ENCODE results near the gene SELENOH. TPM values are rescaled to one million over a fixed set of nuclear protein-coding genes. Genes with fewer than 3 reads are reported as not detected.
A peak's percentile ranks its signal among the peaks of the same experiment; 100 is the strongest.
"Not testable (repeated sequence)": the region's sequence is repeated elsewhere in the genome, so short reads cannot be mapped to it uniquely, and the experiment has no call there.

Gene SELENOH, protein sequence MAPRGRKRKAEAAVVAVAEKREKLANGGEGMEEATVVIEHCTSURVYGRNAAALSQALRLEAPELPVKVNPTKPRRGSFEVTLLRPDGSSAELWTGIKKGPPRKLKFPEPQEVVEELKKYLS
- 100 to 1,000 TPM; 255 to 290 TPM for total RNA-seq

DNA sequence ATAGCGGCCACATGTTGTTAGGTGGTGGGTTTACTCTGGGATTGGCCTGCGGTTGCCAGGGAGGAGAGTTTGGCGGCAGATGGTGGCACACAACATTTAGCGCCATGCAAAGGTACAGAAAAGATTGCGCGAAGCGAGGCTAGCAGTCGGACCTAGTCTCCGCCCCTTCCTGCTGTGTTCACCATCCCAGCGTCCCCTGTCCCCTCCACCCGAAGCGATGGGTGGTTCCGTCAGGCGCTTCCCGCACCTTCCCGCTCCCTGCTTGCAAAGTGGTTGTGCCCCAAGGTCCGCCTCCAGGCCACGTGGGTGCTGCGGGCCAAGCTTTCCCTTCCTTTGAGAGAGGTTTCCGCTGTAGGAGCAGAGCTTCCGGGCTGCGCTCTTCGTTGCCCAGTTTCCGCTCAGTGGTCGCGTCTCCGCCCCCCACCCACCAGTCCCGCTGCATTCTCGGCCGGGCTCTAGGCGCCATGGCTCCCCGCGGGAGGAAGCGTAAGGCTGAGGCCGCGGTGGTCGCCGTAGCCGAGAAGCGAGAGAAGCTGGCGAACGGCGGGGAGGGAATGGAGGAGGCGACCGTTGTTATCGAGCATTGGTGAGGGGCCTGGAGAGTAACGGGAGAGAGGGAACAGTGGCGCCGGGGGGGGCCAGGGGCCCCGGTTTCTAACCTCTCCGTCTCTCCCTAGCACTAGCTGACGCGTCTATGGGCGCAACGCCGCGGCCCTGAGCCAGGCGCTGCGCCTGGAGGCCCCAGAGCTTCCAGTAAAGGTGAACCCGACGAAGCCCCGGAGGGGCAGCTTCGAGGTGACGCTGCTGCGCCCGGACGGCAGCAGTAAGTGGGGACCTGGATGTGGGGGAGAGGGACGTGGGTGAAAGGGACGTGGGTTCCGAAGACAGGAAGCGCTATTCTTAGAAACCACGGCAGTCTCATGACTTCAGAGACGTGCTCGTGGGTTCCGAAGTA, at the start of gene SELENOH:
TSS of gene SELENOH (plus strand) at position 360 of the 955 bp plus-strand sequence. CDS start at position 465, 105 bp downstream.
- Mint-ChIP-seq H3K9me3 (no peaks in the 10 kb centered on the region), H3K36me3 (peaks cover 50% of the 10 kb centered on the region), H3K4me1 (peaks cover 34% of the 10 kb centered on the region), H3K4me3 (peak within 1 kb of the TSS; percentile 99), H3K27me3 (no peaks in the 10 kb centered on the region), H3K27ac (peak within 1 kb of the TSS; percentile 99)
- peak; percentile 98 for DNase-seq

DNA sequence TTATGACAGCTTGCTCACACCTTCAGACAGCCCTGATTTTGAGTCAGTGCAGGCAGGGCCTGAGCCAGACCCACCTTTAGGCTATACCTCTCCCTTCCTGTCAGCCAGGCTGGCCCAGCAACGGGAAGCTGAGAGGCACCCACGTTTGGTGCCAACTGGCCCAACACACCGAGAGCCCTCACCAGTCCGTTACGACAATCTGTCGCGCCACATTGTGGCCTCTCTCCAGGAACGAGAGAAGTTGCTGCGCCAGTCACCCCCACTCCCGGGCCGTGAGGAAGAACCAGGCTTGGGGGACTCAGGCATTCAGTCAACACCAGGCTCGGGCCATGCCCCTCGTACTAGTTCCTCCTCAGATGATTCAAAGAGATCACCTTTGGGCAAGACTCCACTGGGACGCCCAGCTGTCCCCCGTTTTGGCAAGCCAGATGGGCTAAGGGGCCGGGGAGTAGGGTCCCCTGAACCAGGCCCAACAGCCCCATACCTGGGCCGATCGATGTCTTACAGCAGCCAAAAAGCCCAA, 42.4 kb upstream of the SELENOH start:
- H3K27me3 Mint-ChIP-seq, result no peaks in the 10 kb centered on the region
- H3K36me3 Mint-ChIP-seq, result peaks cover 17% of the 10 kb centered on the region
- no peaks in the 10 kb centered on the region for H3K4me1 Mint-ChIP-seq
- no peak for DNase-seq
- H3K4me3 Mint-ChIP-seq, result no peak overlapping the region
- no peaks in the 10 kb centered on the region for H3K9me3 Mint-ChIP-seq
- H3K27ac Mint-ChIP-seq, result no peak overlapping the region

DNA sequence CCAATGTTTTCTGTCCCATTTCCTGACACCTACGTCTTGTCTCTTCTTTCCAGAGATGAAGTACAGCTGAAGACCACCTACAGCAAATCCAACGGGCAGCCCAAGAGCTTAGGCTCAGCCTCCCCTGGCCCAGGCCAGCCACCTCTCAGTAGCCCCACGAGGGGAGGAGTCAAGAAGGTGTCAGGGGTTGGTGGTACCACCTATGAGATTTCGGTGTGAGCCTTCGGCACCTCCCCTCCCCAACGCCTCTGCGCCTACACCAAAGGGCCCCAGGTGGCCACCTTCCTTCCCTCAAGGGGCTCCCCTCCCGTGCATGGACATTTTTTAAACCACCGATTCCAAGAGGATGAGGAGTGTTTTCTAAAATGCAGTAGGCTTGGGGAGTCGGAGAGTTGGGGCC, 41.5 kb upstream of the SELENOH start:
- H3K27me3 Mint-ChIP-seq, result no peaks in the 10 kb centered on the region
- H3K36me3 Mint-ChIP-seq, result peaks cover 17% of the 10 kb centered on the region
- H3K9me3 Mint-ChIP-seq, result no peaks in the 10 kb centered on the region
- H3K4me1 Mint-ChIP-seq, result peaks cover 2% of the 10 kb centered on the region
- H3K27ac Mint-ChIP-seq, result no peak overlapping the region
- no peak overlapping the region for H3K4me3 Mint-ChIP-seq
- no peak for DNase-seq

DNA sequence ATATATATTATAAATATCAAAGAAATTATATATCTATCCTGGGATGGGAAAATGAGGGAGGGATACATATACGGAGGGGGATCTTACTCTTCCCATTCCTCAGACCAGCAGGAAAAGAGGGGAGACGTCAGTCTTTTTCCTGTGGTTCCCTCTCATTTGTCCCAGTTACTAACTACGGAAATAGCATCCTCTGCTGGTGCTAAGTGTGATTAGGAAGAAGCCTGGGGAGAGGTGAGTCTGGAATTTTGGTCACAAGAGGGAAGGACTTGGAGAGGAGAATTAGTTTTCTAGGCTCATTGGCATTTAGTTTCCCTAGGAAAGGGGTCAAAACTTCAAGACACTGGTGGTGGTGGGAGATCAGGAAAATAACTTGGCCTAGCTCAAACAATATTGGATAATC, 40.9 kb upstream of the SELENOH start:
- H3K27ac Mint-ChIP-seq, result no peak overlapping the region
- H3K27me3 Mint-ChIP-seq, result no peaks in the 10 kb centered on the region
- H3K4me3 Mint-ChIP-seq, result no peak overlapping the region
- DNase-seq, result no peak
- peaks cover 17% of the 10 kb centered on the region for H3K36me3 Mint-ChIP-seq
- H3K4me1 Mint-ChIP-seq, result peaks cover 2% of the 10 kb centered on the region
- H3K9me3 Mint-ChIP-seq, result no peaks in the 10 kb centered on the region

DNA sequence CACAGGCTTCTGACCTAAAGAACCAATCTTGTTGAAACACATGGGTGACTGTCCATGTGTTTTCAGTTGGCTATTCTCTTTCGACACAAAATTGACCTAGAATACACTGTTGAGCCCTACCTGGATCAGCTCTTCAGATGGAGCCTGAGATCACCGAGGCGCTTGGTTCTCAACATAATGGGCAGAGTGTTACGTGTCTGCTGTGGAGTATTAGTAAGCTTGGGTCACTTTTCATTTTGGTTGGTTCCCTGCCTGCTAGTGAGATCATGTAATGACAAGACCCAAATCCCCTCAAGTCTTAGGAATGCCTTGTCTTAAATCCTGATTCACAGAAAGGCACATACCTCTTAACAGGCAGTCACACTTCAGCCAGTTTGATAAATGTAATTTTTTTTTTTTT, 38.0 kb upstream of the SELENOH start:
- DNase-seq, result no peak
- peaks cover 8% of the 10 kb centered on the region for H3K36me3 Mint-ChIP-seq
- H3K27me3 Mint-ChIP-seq, result no peaks in the 10 kb centered on the region
- no peak overlapping the region for H3K27ac Mint-ChIP-seq
- H3K9me3 Mint-ChIP-seq, result no peaks in the 10 kb centered on the region
- H3K4me3 Mint-ChIP-seq, result no peak overlapping the region
- peaks cover 7% of the 10 kb centered on the region for H3K4me1 Mint-ChIP-seq

DNA sequence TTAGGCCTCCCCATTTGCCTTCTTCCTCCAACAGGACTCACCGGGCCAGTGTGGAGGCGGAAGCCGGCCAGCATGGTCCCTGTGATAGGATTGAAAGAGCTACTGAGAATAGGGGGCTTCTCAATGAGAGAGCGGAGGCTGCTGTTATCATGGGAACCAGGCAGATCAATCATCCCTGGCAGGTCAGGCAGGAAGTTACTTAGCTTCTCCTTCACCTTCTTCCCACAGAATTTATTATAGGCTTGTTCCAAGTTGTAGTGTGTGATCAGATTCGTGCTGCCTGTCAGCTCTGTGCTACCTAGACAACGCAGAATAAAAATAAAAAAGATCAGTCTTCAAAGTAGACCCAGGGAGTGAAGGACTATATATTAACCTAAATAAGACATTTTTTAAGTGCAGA, 36.4 kb upstream of the SELENOH start:
- Mint-ChIP-seq H3K4me1 (peaks cover 19% of the 10 kb centered on the region), H3K9me3 (no peaks in the 10 kb centered on the region), H3K4me3 (no peak overlapping the region), H3K36me3 (peaks cover 3% of the 10 kb centered on the region), H3K27me3 (no peaks in the 10 kb centered on the region), H3K27ac (peak overlapping the region; percentile 46)
- no peak for DNase-seq

DNA sequence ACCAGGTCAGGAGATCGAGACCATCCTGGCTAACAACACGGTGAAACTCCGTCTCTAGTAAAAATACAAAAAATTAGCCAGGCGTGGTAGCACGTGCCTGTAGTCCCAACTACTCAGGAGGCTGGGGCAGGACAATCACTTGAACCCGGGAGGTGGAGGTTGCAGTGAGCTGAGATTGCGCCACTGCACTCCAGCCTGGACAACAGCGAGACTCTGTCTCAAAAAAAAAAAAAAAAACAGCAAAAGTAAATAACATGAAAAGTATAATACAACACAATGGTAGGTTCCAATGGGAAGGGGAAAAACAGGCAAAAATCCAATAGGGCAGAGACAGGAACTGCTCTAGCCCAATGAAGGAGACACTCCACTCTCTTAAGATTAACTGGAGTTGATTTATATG, 35.9 kb upstream of the SELENOH start:
- not testable (repeated sequence) for H3K36me3 Mint-ChIP-seq, H3K4me3 Mint-ChIP-seq, H3K27ac Mint-ChIP-seq, H3K27me3 Mint-ChIP-seq, H3K9me3 Mint-ChIP-seq, DNase-seq
- peaks cover 22% of the 10 kb centered on the region for H3K4me1 Mint-ChIP-seq

DNA sequence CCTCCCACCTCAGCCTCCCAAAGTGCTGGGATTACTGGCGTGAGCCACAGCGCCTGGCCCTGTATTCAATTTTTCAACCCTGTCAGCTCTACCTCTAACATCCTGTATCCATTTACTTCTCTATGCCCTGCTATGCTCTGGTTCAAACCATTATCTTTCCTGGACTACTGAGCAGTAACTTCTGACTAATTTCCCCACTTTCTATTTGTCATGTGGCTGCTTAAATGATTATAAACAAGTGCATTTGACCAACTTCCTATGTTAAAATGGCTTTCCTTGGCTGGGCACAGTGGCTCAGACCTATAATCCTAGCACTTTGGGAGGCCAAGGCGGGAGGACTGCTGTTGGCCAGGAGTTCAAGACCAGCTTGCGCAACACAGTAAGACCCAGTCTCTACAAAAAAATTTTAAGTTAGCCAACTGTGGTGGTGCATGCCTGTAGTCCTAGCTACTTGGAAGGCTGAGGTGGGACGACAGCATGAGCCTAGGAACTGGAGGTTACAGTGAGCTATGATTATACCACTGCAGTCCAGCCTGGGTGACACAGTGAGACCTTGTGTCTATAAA, 31.4 kb upstream of the SELENOH start:
- Mint-ChIP-seq H3K27me3 (no peaks in the 10 kb centered on the region), H3K27ac (peak overlapping the region; percentile 50), H3K9me3 (no peaks in the 10 kb centered on the region), H3K36me3 (peaks cover 9% of the 10 kb centered on the region), H3K4me1 (peaks cover 43% of the 10 kb centered on the region), H3K4me3 (no peak overlapping the region)
- DNase-seq, result no peak

DNA sequence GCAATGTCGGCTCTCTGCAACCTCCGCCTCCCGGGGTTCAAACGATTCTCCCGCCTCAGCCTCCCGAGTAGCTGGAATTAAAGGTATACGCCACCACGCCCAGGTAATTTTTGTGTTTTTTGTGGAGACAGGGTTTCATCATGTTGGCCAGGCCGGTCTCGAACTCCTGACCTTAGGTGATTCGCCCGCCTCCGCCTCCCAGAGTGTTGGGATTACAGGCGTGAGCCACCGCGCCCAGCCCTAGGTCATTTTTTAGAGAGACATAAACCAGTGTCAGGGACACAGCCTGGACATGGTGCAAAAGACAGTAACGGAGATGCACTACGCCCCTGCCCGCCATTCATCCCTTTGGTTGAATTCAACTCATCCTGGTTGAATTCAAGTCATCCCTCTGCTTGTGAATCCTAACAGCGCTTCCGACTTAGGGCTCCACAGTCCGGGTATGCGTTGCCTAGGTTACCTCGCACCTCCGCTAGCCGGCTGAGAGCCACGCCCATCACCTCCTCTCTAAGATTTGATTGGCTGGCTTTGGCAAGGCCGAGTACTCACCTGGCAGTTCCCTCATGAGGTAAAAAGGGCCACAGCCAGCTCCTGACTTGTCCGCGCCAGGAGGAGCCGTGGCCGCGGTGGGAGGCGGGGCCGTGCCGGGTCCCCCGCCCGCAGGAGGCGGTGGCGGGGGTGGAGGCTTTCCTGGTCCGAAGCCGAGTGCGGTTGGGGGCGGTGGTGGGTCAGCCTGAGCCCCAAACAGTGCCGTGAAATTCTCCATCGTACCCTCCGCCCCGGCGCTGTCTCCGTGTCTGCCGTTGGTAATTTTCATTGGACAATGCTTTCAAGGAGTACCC, 29.7 kb upstream of the SELENOH start, which contains the start of gene MED19:
TSS of gene MED19 (minus strand) at position 802 of the 842 bp plus-strand sequence. CDS start at position 766, 36 bp downstream.
- H3K27me3 Mint-ChIP-seq, result no peaks in the 10 kb centered on the region
- H3K36me3 Mint-ChIP-seq, result peaks cover 9% of the 10 kb centered on the region
- H3K9me3 Mint-ChIP-seq, result no peaks in the 10 kb centered on the region
- H3K4me1 Mint-ChIP-seq, result peaks cover 45% of the 10 kb centered on the region
- peak within 1 kb of the TSS; percentile 94 for H3K4me3 Mint-ChIP-seq
- peak within 1 kb of the TSS; percentile 95 for H3K27ac Mint-ChIP-seq
- peak; percentile 78 for DNase-seq

DNA sequence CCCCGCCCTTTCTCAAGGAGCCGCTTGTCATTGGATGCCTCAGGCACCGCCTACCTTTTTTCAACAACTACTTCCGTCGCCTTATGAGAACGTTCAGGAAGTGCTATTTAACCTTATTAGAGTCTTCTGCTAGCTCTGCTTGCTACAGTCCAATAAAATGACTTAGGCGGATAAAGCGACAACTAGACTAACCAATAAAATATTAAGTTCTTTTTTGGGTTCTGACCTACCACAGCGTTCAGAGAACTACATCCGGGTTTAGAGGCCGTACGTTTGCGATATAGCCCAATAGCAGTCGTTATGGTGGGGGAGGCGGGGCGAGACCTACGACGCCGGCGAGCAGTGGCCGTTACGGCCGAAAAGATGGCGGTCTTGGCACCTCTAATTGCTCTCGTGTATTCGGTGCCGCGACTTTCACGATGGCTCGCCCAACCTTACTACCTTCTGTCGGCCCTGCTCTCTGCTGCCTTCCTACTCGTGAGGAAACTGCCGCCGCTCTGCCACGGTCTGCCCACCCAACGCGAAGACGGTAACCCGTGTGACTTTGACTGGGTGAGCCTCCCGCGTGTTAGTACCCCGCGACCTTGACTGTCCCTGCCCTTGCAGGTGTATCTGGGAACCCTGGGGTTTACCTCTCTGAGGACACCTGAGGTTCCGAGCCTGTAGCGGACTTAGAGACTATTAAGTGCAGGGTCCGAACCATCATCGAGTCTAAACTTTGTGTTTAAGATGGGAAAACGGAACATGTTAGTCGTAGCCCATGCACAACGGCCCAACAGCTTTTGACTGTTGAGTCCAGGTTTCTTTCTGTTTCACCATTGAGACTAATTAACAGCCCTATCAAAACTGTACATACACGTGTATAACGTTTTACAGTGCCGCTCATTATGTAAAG, 28.8 kb upstream of the SELENOH start, which contains the start of gene TMX2:
TSS of gene TMX2 (plus strand) at position 338 of the 895 bp plus-strand sequence. CDS start at position 364, 26 bp downstream.
- Mint-ChIP-seq H3K4me1 (peaks cover 44% of the 10 kb centered on the region), H3K4me3 (peak within 1 kb of the TSS; percentile 94), H3K27me3 (no peaks in the 10 kb centered on the region), H3K36me3 (peaks cover 9% of the 10 kb centered on the region), H3K9me3 (no peaks in the 10 kb centered on the region), H3K27ac (peak within 1 kb of the TSS; percentile 95)
- peak; percentile 89 for DNase-seq

DNA sequence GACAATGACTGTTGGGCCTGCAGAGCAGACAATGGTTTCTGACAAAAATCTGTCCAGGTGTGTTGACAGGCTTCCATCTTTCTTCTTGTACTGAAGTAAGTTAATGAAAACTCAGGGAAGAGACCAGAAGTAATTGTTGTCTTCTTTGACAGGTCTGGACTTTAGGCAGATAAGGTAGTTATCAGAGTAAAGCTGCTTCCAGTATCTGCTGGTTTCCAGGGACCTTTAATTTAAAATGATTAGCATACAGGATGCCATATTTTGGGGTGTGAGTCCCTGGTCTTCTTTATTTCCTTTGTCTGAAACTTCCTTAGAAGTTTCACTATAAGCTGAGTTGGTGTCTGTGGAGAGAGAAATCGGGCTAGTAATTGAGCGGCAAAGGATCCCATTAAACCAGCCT, 27.5 kb upstream of the SELENOH start:
- Mint-ChIP-seq H3K4me1 (peaks cover 36% of the 10 kb centered on the region), H3K27ac (no peak overlapping the region), H3K27me3 (no peaks in the 10 kb centered on the region), H3K9me3 (no peaks in the 10 kb centered on the region), H3K36me3 (peaks cover 17% of the 10 kb centered on the region), H3K4me3 (peak overlapping the region; percentile 94)
- no peak for DNase-seq

DNA sequence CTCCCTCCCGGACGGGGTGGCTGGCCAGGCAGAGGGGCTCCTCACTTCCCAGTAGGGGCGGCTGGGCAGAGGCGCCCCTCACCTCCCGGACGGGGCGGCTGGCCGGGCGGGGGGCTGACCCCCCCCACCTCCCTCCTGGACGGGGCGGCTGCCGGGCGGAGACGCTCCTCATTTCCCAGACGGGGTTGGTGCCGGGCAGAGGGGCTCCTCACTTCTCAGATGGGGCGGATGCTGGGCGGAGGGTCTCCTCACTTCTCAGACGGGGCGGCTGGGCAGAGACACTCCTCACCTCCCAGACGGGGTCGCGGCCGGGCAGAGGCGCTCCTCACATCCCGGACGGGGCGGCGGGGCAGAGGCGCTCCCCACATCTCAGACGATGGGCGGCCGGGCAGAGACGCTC, 24.6 kb upstream of the SELENOH start:
- Mint-ChIP-seq H3K36me3 (peaks cover 23% of the 10 kb centered on the region), H3K4me1 (peaks cover 16% of the 10 kb centered on the region)
- not testable (repeated sequence) for H3K4me3 Mint-ChIP-seq

DNA sequence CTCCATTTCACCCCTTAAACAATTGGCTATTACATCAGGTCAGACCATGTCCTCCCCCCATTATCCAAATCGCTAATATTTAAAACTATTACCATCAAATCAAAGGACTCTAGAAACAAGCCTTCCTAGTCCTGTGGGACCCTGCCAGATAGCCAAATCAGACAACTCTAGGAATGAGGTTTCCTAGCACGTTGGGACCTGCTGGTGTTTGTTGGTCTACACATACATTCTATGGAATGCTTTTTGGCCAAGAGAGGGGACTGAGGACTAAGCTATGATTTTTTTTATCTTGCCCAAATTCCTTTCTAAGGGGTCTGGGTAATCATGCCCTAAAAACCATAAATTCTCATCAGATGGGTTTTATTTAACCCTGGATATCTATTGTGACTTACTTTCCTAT, 14.1 kb upstream of the SELENOH start:
- Mint-ChIP-seq H3K36me3 (peaks cover 5% of the 10 kb centered on the region), H3K4me1 (peaks cover 14% of the 10 kb centered on the region), H3K4me3 (no peak overlapping the region), H3K9me3 (no peaks in the 10 kb centered on the region), H3K27ac (no peak overlapping the region), H3K27me3 (no peaks in the 10 kb centered on the region)
- no peak for DNase-seq

More for the DNA sequence above, 24.6 kb upstream of the SELENOH start:
- H3K27me3 Mint-ChIP-seq, H3K9me3 Mint-ChIP-seq, H3K27ac Mint-ChIP-seq, DNase-seq: not testable (repeated sequence)
